ENCODE measurements around the gene MIGA2. TPM values are rescaled to one million over a fixed set of nuclear protein-coding genes. Genes with fewer than 3 reads are reported as not detected.
A peak's percentile ranks its signal among the peaks of the same experiment; 100 is the strongest.

MIGA2 gene
- total RNA-seq, 1 donor from 2014 or later: 23.8 TPM

- Histone ChIP-seq H3K27ac (ENCODE audit: low read depth, low read length) (no peak overlapping the region), H2AFZ (ENCODE audit: low read depth, low read length) (no peak overlapping the region), H3K27me3 (ENCODE audit: insufficient read depth, low read length) (no peaks in the 10 kb centered on the region), H3K4me1 (ENCODE audit: insufficient read depth, low read length) (no peaks in the 10 kb centered on the region), H3K4me3 (ENCODE audit: insufficient read depth, low read depth, low read length) (no peak overlapping the region), H3K79me2 (ENCODE audit: insufficient read depth, low read length) (no peaks in the 10 kb centered on the region), H3K4me2 (ENCODE audit: low read length) (no peak overlapping the region), H3K9ac (ENCODE audit: low read length) (no peak overlapping the region), H3K9me3 (ENCODE audit: insufficient read depth, low read depth, low read length) (no peaks in the 10 kb centered on the region), H3K36me3 (ENCODE audit: insufficient read depth, low read length) (no peaks in the 10 kb centered on the region), H4K20me1 (ENCODE audit: insufficient read depth, low read length) (no peaks in the 10 kb centered on the region)
- FAIRE-seq (no peak), DNase-seq (ENCODE audit: low read depth) (no peak)
- Mint-ChIP-seq H3K4me1 (ENCODE audit: low read depth, unreplicated experiment) (no peaks in the 10 kb centered on the region), H3K36me3 (ENCODE audit: low read depth, unreplicated experiment) (peaks cover 18% of the 10 kb centered on the region), H3K9me3 (ENCODE audit: unreplicated experiment) (no peaks in the 10 kb centered on the region), H3K4me3 (ENCODE audit: unreplicated experiment) (no peak overlapping the region), H3K27me3 (ENCODE audit: low read depth, unreplicated experiment) (no peaks in the 10 kb centered on the region), H3K27ac (ENCODE audit: unreplicated experiment) (peak overlapping the region; percentile 12)
- TF ChIP-seq CTCF (IDR thresholded peaks at IDR 0.05; ENCODE audit: insufficient read depth, low read depth, low read length) (no peak), EZH2 (IDR thresholded peaks at IDR 0.05; ENCODE audit: insufficient read depth, low read length) (no peak)
Measured at GRCh38 chr9:129093602-129094386, 57.4 kb downstream of the MIGA2 start.

GRCh38 chr9:129094387-129095169, 58.2 kb downstream of the MIGA2 start:
- TF ChIP-seq CTCF (IDR thresholded peaks at IDR 0.05; ENCODE audit: insufficient read depth, low read depth, low read length) (no peak), EZH2 (IDR thresholded peaks at IDR 0.05; ENCODE audit: insufficient read depth, low read length) (no peak)
- Histone ChIP-seq H3K27me3 (ENCODE audit: insufficient read depth, low read length) (no peaks in the 10 kb centered on the region), H3K4me1 (ENCODE audit: insufficient read depth, low read length) (no peaks in the 10 kb centered on the region), H3K79me2 (ENCODE audit: insufficient read depth, low read length) (no peaks in the 10 kb centered on the region), H3K4me3 (ENCODE audit: insufficient read depth, low read depth, low read length) (no peak overlapping the region), H3K27ac (ENCODE audit: low read depth, low read length) (no peak overlapping the region), H2AFZ (ENCODE audit: low read depth, low read length) (no peak overlapping the region), H3K9ac (ENCODE audit: low read length) (no peak overlapping the region), H3K4me2 (ENCODE audit: low read length) (no peak overlapping the region), H3K36me3 (ENCODE audit: insufficient read depth, low read length) (no peaks in the 10 kb centered on the region), H3K9me3 (ENCODE audit: insufficient read depth, low read depth, low read length) (no peaks in the 10 kb centered on the region), H4K20me1 (ENCODE audit: insufficient read depth, low read length) (no peaks in the 10 kb centered on the region)
- H3K36me3 Mint-ChIP-seq (ENCODE audit: low read depth, unreplicated experiment): peaks cover 18% of the 10 kb centered on the region
- no peaks in the 10 kb centered on the region for H3K9me3 Mint-ChIP-seq (ENCODE audit: unreplicated experiment)
- H3K4me3 Mint-ChIP-seq (ENCODE audit: unreplicated experiment): no peak overlapping the region
- peak overlapping the region; percentile 26 for H3K27ac Mint-ChIP-seq (ENCODE audit: unreplicated experiment)
- no peaks in the 10 kb centered on the region for H3K27me3 Mint-ChIP-seq (ENCODE audit: low read depth, unreplicated experiment)
- H3K4me1 Mint-ChIP-seq (ENCODE audit: low read depth, unreplicated experiment): no peaks in the 10 kb centered on the region
- DNase-seq (ENCODE audit: low read depth) (no peak), FAIRE-seq (no peak)

Measured in astrocyte (in vitro differentiated cells and primary cell).